Placental pericyte (primary cell): ENCODE results near the gene IQCB1. TPM values are rescaled to one million over a fixed set of nuclear protein-coding genes. Genes with fewer than 3 reads are reported as not detected.

Experiments
- total RNA-seq: library from RNA; depleted of rRNA; stranded (reverse); fragments of >200 nt; gene quantifications from 2 replicates; pipeline ENCODE4 v1.2.3, GENCODE V29; 2012

The IQCB1 gene
- total RNA-seq = 16.4 and 18.6 TPM in 2 replicates

GRCh38 chr3:121834671-121835464 is at the start of gene IQCB1, which contains the start of gene EAF2:
Gene IQCB1 (minus strand): TSS chr3:121835060. CDS start chr3:121828960, 6,100 bp downstream.
Gene EAF2 (plus strand): TSS chr3:121835209. CDS start chr3:121835286, 77 bp downstream.

GRCh38 chr3:121749276-121750086 is 85.4 kb downstream of the IQCB1 start, which contains the start of gene GOLGB1:
Gene GOLGB1 (minus strand): TSS chr3:121749741. CDS start chr3:121730971, 18,770 bp downstream.

Other genes starting within 250 kb of the IQCB1 start
- gene FBXO40, start 241.7 kb downstream of the IQCB1 start, total RNA-seq = not detected in 2 replicates
- 3.1 and 5.3 TPM in 2 replicates for gene HCLS1, start 174.2 kb downstream of the IQCB1 start, total RNA-seq
- gene GOLGB1, start 85.3 kb downstream of the IQCB1 start, total RNA-seq = 36.1 and 76.4 TPM in 2 replicates
- gene EAF2, start 149 bp upstream of the IQCB1 start, total RNA-seq = 0.72 and 1.3 TPM in 2 replicates
- under 0.01 and 0.22 TPM in 2 replicates for gene SLC15A2, start 59.3 kb upstream of the IQCB1 start, total RNA-seq
- not detected in 2 replicates for gene ILDR1, start 187.2 kb upstream of the IQCB1 start, total RNA-seq
- not detected in 2 replicates for gene CD86, start 220.3 kb upstream of the IQCB1 start, total RNA-seq